NCI-H1417 (cell line): ENCODE results near the gene STPG1.

Experiments
- DNase-seq, 3 experiments: peaks; one replicate each; lab custom pipeline; 2025; lab: John Stamatoyannopoulos, UW

Gene STPG1

GRCh38 chr1:24392982-24393650 is 20.5 kb downstream of the STPG1 start:
- peak in 1 of 3 experiments; percentile 20 for DNase-seq

- no peak for DNase-seq
These were observed 21.0 kb downstream of the STPG1 start for GRCh38 chr1:24392604-24392946.

- DNase-seq: peak; percentile 29 to 70 (median 46)
These were observed 21.5 kb downstream of the STPG1 start for GRCh38 chr1:24391882-24392603.

- peak; percentile 22 to 72 (median 54) for DNase-seq
These were observed 22.4 kb downstream of the STPG1 start for GRCh38 chr1:24390924-24391782.

- no peak for DNase-seq
These were observed 24.3 kb downstream of the STPG1 start for GRCh38 chr1:24389231-24389678.

- no peak for DNase-seq
These were observed 25.2 kb downstream of the STPG1 start for GRCh38 chr1:24388331-24388885.

GRCh38 chr1:24387636-24388175 is 25.9 kb downstream of the STPG1 start:
- no peak for DNase-seq

- no peak for DNase-seq
These were observed 26.7 kb downstream of the STPG1 start for GRCh38 chr1:24386931-24387330.

GRCh38 chr1:24386241-24386640 is 27.3 kb downstream of the STPG1 start:
- peak in 2 of 3 experiments; percentile 3 to 39 for DNase-seq

- peak in 1 of 3 experiments; percentile 1 for DNase-seq
These were observed 28.2 kb downstream of the STPG1 start for GRCh38 chr1:24385160-24385940.

GRCh38 chr1:24384251-24385090 is 29.1 kb downstream of the STPG1 start:
- no peak for DNase-seq

GRCh38 chr1:24383381-24383940 is 30.1 kb downstream of the STPG1 start:
- peak in 1 of 3 experiments; percentile 64 for DNase-seq

GRCh38 chr1:24382165-24382577 is 31.4 kb downstream of the STPG1 start:
- DNase-seq: no peak

GRCh38 chr1:24381256-24381655 is 32.3 kb downstream of the STPG1 start:
- no peak for DNase-seq

GRCh38 chr1:24380508-24380907 is 33.1 kb downstream of the STPG1 start:
- no peak for DNase-seq

GRCh38 chr1:24379733-24380315 is 33.8 kb downstream of the STPG1 start:
- DNase-seq: peak in 1 of 3 experiments; percentile 1

GRCh38 chr1:24374891-24375786 is 38.4 kb downstream of the STPG1 start:
- peak in 2 of 3 experiments; percentile 83 to 94 for DNase-seq

GRCh38 chr1:24373710-24374109 is 39.9 kb downstream of the STPG1 start:
- no peak for DNase-seq
